GM12878 (cell line): ENCODE results near the gene PIK3R5.

Experiments
- CTCF ChIP-seq, 3 experiments: IDR thresholded peaks in 2 of 3; conservative IDR thresholded peaks in 1 of 3; 2 replicates each; pipeline ENCODE4 v1.5.1; 2011; ENCODE audit warnings: low read depth in 3 of 3, low read length in 3 of 3, mild to moderate bottlenecking in 3 of 3, control low read depth in 2 of 3, moderate library complexity in 2 of 3, inconsistent platforms in 1 of 3, mixed read lengths in 1 of 3; ENCODE audit not compliant: control insufficient read depth in 2 of 3, insufficient read depth in 1 of 3; ENCODE audit errors: extremely low read depth in 1 of 3
- EZH2 ChIP-seq: IDR thresholded peaks from 2 replicates; pipeline ENCODE4 v1.6.1; 2012; ENCODE audit warnings: low read depth, mild to moderate bottlenecking, control low read depth, inconsistent platforms, low read length, borderline replicate concordance; ENCODE audit not compliant: control insufficient read depth
- GABPA ChIP-seq: IDR thresholded peaks from 2 replicates; pipeline ENCODE4 v1.6.1; 2014; ENCODE audit warnings: antibody characterized with exemption, low read depth, mild to moderate bottlenecking, inconsistent platforms
- HDAC6 ChIP-seq: fragments of 200-600 bp; sonication (generic); IDR thresholded peaks from one replicate; pipeline ENCODE4 v1.8.0; 2017; ENCODE audit warnings: antibody characterized with exemption; ENCODE audit not compliant: unreplicated experiment
- POLR2AphosphoS5 ChIP-seq: IDR thresholded peaks from 2 replicates; pipeline ENCODE4 v1.6.1; 2011; ENCODE audit warnings: mild to moderate bottlenecking, low read length, inconsistent platforms
- RCOR1 ChIP-seq: conservative IDR thresholded peaks from 2 replicates; pipeline ENCODE4 v1.6.1; 2012; ENCODE audit warnings: low read depth, low read length, improper control_type of control experiment
- SRF ChIP-seq, 2 experiments: IDR thresholded peaks; 2 replicates each; pipeline ENCODE4 v1.6.1; 2011; ENCODE audit warnings: low read depth in 2 of 2, low read length in 2 of 2, mild to moderate bottlenecking in 1 of 2, moderate library complexity in 1 of 2
- TCF3 ChIP-seq: IDR thresholded peaks from 2 replicates; pipeline ENCODE4 v1.6.1; 2012; ENCODE audit warnings: low read depth, mild to moderate bottlenecking, low read length, borderline replicate concordance; ENCODE audit not compliant: insufficient read depth
- ZNF24 ChIP-seq: fragments of 450-650 bp; IDR thresholded peaks from 2 replicates; pipeline ENCODE4 v1.6.1; 2017; ENCODE audit warnings: antibody characterized with exemption, mild to moderate bottlenecking
- ZNF274 ChIP-seq: IDR thresholded peaks from one replicate; pipeline ENCODE4 v1.8.0; 2011; ENCODE audit not compliant: insufficient read length, insufficient read depth

DNA sequence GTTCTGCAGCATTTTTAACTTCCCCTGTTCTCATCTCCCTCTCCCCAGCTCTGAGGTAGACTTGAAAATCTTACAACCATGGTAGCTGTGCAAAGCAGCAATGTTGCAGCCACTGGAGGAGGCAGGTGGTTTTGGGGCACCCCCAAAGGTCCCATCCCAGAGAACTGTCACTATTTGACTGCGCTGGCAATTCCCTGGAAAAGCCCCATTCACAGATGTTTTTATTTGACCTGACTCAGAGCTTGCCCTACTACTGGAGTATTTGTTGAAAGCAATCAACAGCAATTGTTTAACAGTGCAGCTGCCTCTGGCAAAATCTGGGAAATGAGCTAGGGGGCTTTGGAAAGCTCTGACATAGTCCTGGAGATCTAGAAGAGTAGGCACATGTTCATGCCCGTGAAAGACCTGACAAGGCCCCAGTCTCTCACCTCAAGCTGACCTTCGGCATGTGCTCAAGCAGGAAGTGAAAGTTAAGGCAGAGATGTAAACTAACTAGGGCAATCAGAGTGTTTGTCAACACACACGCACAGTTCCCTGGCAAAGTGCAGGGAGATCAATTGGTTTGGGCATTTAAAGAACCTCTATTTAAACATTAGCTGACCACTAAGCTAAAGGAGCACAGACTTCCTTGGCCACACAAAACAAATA is 19.7 kb upstream of the PIK3R5 start:
- TF ChIP-seq GABPA (no peak), CTCF (IDR thresholded peaks at IDR 0.05 in 2 of 3, conservative IDR thresholded peaks at IDR 0.05 in 1 of 3; ENCODE audit: control insufficient read depth in 2 of 3, extremely low read depth in 1 of 3, insufficient read depth in 1 of 3, low read depth in 3 of 3, low read length in 3 of 3) (no peak), RCOR1 (no peak), TCF3 (peak; percentile 63; the same call in 1 of the 2 replicates), EZH2 (no peak), ZNF274 (no peak), HDAC6 (no peak), SRF (IDR thresholded peaks at IDR 0.05; ENCODE audit: low read depth in 2 of 2, low read length in 2 of 2) (0 out of 4 replicates have a peak, but pooled peaks of 1 of the 2 experiments have one; percentile 19), POLR2AphosphoS5 (no peak), ZNF24 (no peak)
